GM12878 (cell line): ENCODE measurements around the gene GIMAP8. TPM values are rescaled to one million over a fixed set of nuclear protein-coding genes. Genes with fewer than 3 reads are reported as not detected.
"Not testable (repeated sequence)": the region's sequence is repeated elsewhere in the genome, so short reads cannot be mapped to it uniquely, and the experiment has no call there.

Experiments used
- ATAC-seq: fragments of 200-7000 bp; cut with Tn5 transposase; 3 replicates; pipeline ENCODE4 v1.9.1; 2020; ENCODE audit warnings: mild to moderate bottlenecking, moderate library complexity
- BruUV-seq: library from RNA; stranded (reverse); fragments of 400-500 nt; replicated peaks from 2 replicates; lab custom pipeline; 2021; lab: Mats Ljungman, UMichigan
- CTCF ChIA-PET: fragments of 300-600 bp; sonication (Branson Sonifier 250); formaldehyde crosslinking; extraction: SDS; loops from one replicate; lab custom pipeline; 2021; ENCODE audit warnings: inconsistent platforms; lab: Yijun Ruan, JAX
- POLR2A ChIA-PET: fragments of 350-600 bp; formaldehyde crosslinking; extraction: SDS; loops from one replicate; lab custom pipeline; 2021; ENCODE audit warnings: inconsistent platforms; lab: Charles Lee
- RAD21 ChIA-PET: fragments of 300-600 bp; sonication (Branson Sonifier 250); formaldehyde crosslinking; loops from one replicate; lab custom pipeline; 2023; ENCODE audit warnings: antibody characterized with exemption; ENCODE audit not compliant: unreplicated experiment; lab: Charles Lee
- SMC1A ChIA-PET: fragments of 300-600 bp; sonication (Branson Sonifier 250); formaldehyde crosslinking; loops from one replicate; lab custom pipeline; 2023; ENCODE audit not compliant: unreplicated experiment, uncharacterized antibody; lab: Charles Lee
- DNase-seq: peaks from one replicate; pipeline ENCODE4 v3.0.0-alpha.2; 2011; ENCODE audit warnings: low read depth, low spot score
- FAIRE-seq: peaks from 3 replicates; lab custom pipeline; 2011; peaks lifted over from hg19 to GRCh38; lab: Jason Lieb, UNC
- H2AFZ ChIP-seq: 2 replicates; pipeline ENCODE4 v1.6.0; 2011; ENCODE audit warnings: low read depth, low read length, control low read depth; ENCODE audit not compliant: control insufficient read depth
- H3K27ac ChIP-seq: 2 replicates; pipeline ENCODE4 v1.5.1; 2011; ENCODE audit warnings: control low read depth; ENCODE audit not compliant: control insufficient read depth, insufficient read depth
- H3K27me3 ChIP-seq, 2 experiments: replicated peaks in 1 of 2; 2 replicates each; pipeline versions ENCODE4 v1.6.0 to v1.6.1; 2011; ENCODE audit warnings: low read length in 1 of 2; ENCODE audit not compliant: control insufficient read depth in 2 of 2, insufficient read depth in 2 of 2
- H3K36me3 ChIP-seq, 2 experiments: 2 replicates each; pipeline ENCODE4 v1.5.1; 2011; ENCODE audit warnings: low read length in 1 of 2; ENCODE audit not compliant: control insufficient read depth in 2 of 2, insufficient read depth in 2 of 2
- H3K4me1 ChIP-seq: 2 replicates; pipeline ENCODE4 v1.6.1; 2011; ENCODE audit warnings: mild to moderate bottlenecking, low read length, moderate library complexity, mixed read lengths; ENCODE audit not compliant: control insufficient read depth, insufficient read depth
- H3K4me2 ChIP-seq: 2 replicates; pipeline ENCODE4 v1.6.0; 2011; ENCODE audit warnings: control low read depth; ENCODE audit not compliant: control insufficient read depth, insufficient read depth
- H3K4me3 ChIP-seq: fragments of 200-600 bp; sonication (generic); 2 replicates; pipeline ENCODE4 v1.5.1; 2016
- H3K79me2 ChIP-seq: 2 replicates; pipeline ENCODE4 v1.6.0; 2011; ENCODE audit warnings: low read length; ENCODE audit not compliant: control insufficient read depth, insufficient read depth
- H3K9ac ChIP-seq: 2 replicates; pipeline ENCODE4 v1.8.0; 2011; ENCODE audit warnings: low read length, control low read depth, mixed read lengths; ENCODE audit not compliant: control insufficient read depth, insufficient read depth
- H3K9me3 ChIP-seq: replicated peaks from 3 replicates; pipeline ENCODE4 v1.5.1; 2011; ENCODE audit warnings: mild to moderate bottlenecking, low read length; ENCODE audit not compliant: control insufficient read depth, insufficient read depth
- H4K20me1 ChIP-seq: 2 replicates; pipeline ENCODE4 v1.6.0; 2011; ENCODE audit not compliant: control insufficient read depth, insufficient read depth
- ATF7 ChIP-seq: fragments of 450-650 bp; IDR thresholded peaks from 2 replicates; pipeline ENCODE4 v1.6.1; 2016; ENCODE audit warnings: low read depth, mild to moderate bottlenecking
- FOXK2 ChIP-seq: fragments of 450-650 bp; IDR thresholded peaks from 2 replicates; pipeline ENCODE4 v1.6.1; 2017; ENCODE audit warnings: mild to moderate bottlenecking, moderate library complexity
- GABPA ChIP-seq: IDR thresholded peaks from 2 replicates; pipeline ENCODE4 v1.6.1; 2014; ENCODE audit warnings: antibody characterized with exemption, low read depth, mild to moderate bottlenecking, inconsistent platforms
- IRF4 ChIP-seq: IDR thresholded peaks from 2 replicates; pipeline ENCODE4 v1.6.1; 2011; ENCODE audit warnings: low read depth, low read length
- KLF5 ChIP-seq: fragments of 450-650 bp; IDR thresholded peaks from 2 replicates; pipeline ENCODE4 v1.6.1; 2014; ENCODE audit warnings: mild to moderate bottlenecking; ENCODE audit not compliant: partially characterized antibody
- MTA3 ChIP-seq: IDR thresholded peaks from 2 replicates; pipeline ENCODE4 v1.6.1; 2012; ENCODE audit warnings: low read length, inconsistent platforms, borderline replicate concordance
- WGBS: methylation state at CpG from one replicate; pipeline ENCODE4 v1.1.6; 2016; ENCODE audit warnings: low lambda C conversion rate; ENCODE audit not compliant: insufficient replicate concordance, insufficient coverage; ENCODE audit errors: missing lambda C conversion rate; 5-methylcytosine and 5-hydroxymethylcytosine counted together
- in situ Hi-C: fragments of 300-500 bp; cut with MboI; formaldehyde crosslinking; loops from 9 replicates; pipeline ENCODE4 v1.14.3; 2018; ENCODE audit warnings: mixed read lengths
- intact Hi-C: fragments of 100-400 bp; cut with micrococcal nuclease; formaldehyde crosslinking; loops from one replicate; pipeline ENCODE4 v1.14.2; 2022; ENCODE audit not compliant: unreplicated experiment
- polyA plus RNA-seq, 11 experiments: library from polyadenylated mRNA; depleted of rRNA in 4 of 11; unstranded in 6 of 11; stranded (reverse) in 5 of 11; fragments of >200 nt; fragmentation: Nextera tagmentation in 4 of 11; fragmentation: Illumina TruSeq in 1 of 11; extraction: Ambion mirVana in 4 of 11; extraction: Trizol in 1 of 11; gene quantifications; 1 replicate in 1 of 11; 2 replicates in 10 of 11; pipeline versions ENCODE4 v1.2.1 to v1.2.3, GENCODE V29; 2011 to 2016; ENCODE audit warnings: inconsistent platforms in 2 of 11, missing spikeins in 2 of 11, low read depth in 1 of 11
- total RNA-seq, 4 experiments: library from RNA; depleted of rRNA in 3 of 4; stranded (reverse); fragments of >200 nt in 3 of 4; fragmentation: Illumina TruSeq in 1 of 4; extraction: Trizol in 1 of 4; gene quantifications; 2 replicates each; pipeline versions ENCODE4 v1.2.1 to v1.2.3, GENCODE V29; 2013 to 2021

Gene GIMAP8
- total and polyA plus RNA-seq, 10 of the 15 experiments (the other 5 are each of a cell fraction or from before 2014, with no cell fraction given) = 0.66 to 9.7 (median 4.7) TPM

- POLR2A ChIA-PET = no interaction called here
- 83% methylated on average over 8 of the region's 8 CpGs for WGBS
- SMC1A ChIA-PET = no interaction called here
- peaks cover 26% of the 10 kb centered on the region for H3K79me2 ChIP-seq
- in situ Hi-C loops = no loop called here
- RAD21 ChIA-PET = no interaction called here
- ATAC-seq (no peak), DNase-seq (no peak), FAIRE-seq (no peak)
- H3K4me3 ChIP-seq = no peak overlapping the region
- intact Hi-C loops = no loop called here
- H4K20me1 ChIP-seq = no peaks in the 10 kb centered on the region
- CTCF ChIA-PET = no interaction called here
- no peak overlapping the region for H2AFZ ChIP-seq
- TF ChIP-seq IRF4 (no peak), FOXK2 (no peak), MTA3 (no peak), GABPA (no peak), ATF7 (no peak), KLF5 (no peak)
- BruUV-seq = no TSS peak
- H3K4me2 ChIP-seq = peak overlapping the region; percentile 0; the same call in 1 of the 2 replicates
- H3K27ac ChIP-seq = no peak overlapping the region
- H3K36me3 ChIP-seq = no peaks in the 10 kb centered on the region; a peak in 1 of 4 replicates
- H3K27me3 ChIP-seq = no peaks in the 10 kb centered on the region
- no peaks in the 10 kb centered on the region for H3K4me1 ChIP-seq
- H3K9me3 ChIP-seq = peaks cover 9% of the 10 kb centered on the region; the same call in 2 of the 3 replicates
- no peak overlapping the region for H3K9ac ChIP-seq
Observed at GRCh38 chr7:150520145-150520544, 69.7 kb downstream of the GIMAP8 start.

- H3K4me3 ChIP-seq, in situ Hi-C loops, SMC1A ChIA-PET, ATAC-seq, H3K9ac ChIP-seq, H3K4me2 ChIP-seq, RAD21 ChIA-PET, CTCF ChIA-PET, H3K4me1 ChIP-seq, DNase-seq, H3K79me2 ChIP-seq, POLR2A ChIA-PET, H3K9me3 ChIP-seq, H2AFZ ChIP-seq, H4K20me1 ChIP-seq, FAIRE-seq, H3K36me3 ChIP-seq, intact Hi-C loops, H3K27ac ChIP-seq, H3K27me3 ChIP-seq, BruUV-seq: not testable (repeated sequence)
- WGBS = 81% methylated on average over 6 of the region's 6 CpGs
Observed at GRCh38 chr7:150522931-150523330, 72.5 kb downstream of the GIMAP8 start.
